Erythroblast (primary cell): Measurements from ENCODE around the gene LRRC56.

Experiments
- DNase-seq, 2 experiments: peaks; one replicate each; lab custom pipeline; 2025; lab: John Stamatoyannopoulos, UW
- GATA1 ChIP-seq: IDR thresholded peaks from 2 replicates; pipeline ENCODE4 v1.6.1; 2011; ENCODE audit warnings: low read depth, mild to moderate bottlenecking, control low read depth, low read length, moderate library complexity
- POLR2A ChIP-seq: IDR thresholded peaks from 2 replicates; pipeline ENCODE4 v1.6.1; 2011; ENCODE audit warnings: mild to moderate bottlenecking, low read length

LRRC56 gene

GRCh38 chr11:550021-550745 is 12.9 kb downstream of the LRRC56 start:
- DNase-seq, result no peak
- TF ChIP-seq GATA1 (no peak), POLR2A (no peak)

DNA sequence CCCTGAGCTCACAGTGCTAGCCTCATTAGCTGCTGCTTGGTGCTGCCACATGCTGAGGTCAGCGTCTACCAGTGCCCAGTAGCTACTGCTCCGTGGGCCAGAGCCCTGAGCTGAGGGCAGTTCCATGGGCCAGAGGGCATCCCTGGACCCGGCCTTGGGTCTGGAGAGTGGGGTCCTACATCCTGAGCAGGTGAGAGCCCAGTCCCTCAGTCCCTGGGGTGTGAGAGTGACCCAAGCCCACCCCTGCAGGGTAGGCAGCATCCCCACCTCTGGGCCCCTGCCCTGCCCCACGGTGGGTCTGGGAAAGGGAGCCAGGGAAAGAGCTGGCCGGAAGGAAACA is 13.4 kb downstream of the LRRC56 start:
- no peak for DNase-seq
- no peak for TF ChIP-seq GATA1
- no peak for TF ChIP-seq POLR2A

- no peak for TF ChIP-seq GATA1
- no peak for DNase-seq
Measured at GRCh38 chr11:551131-551530, 13.8 kb downstream of the LRRC56 start.

DNA sequence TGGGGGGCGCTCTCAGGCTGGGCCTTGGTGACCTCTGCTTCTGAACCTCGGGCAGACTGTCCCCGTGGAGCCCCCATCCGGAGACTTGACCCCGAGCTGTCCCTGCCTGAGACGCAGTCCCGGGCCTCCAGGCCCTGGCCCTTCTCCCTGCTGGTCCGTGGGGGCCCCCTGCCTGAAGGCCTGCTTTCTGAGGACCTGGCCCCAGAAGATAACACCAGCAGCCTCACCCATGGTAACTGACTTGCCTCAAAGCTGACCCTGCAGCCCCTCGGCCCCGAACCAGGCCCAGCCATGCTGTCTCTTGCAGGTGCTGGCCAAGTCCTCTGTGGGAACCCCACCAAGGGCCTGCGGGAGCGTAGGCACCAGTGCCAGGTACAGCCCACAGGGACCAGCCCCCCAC is 14.3 kb downstream of the LRRC56 start:
- TF ChIP-seq POLR2A, result no peak
- no peak for TF ChIP-seq GATA1
- peak; percentile 50 to 80 for DNase-seq

- DNase-seq, result no peak
- TF ChIP-seq POLR2A (no peak), GATA1 (no peak)
Measured at GRCh38 chr11:553083-553987, 16.0 kb downstream of the LRRC56 start.

DNA sequence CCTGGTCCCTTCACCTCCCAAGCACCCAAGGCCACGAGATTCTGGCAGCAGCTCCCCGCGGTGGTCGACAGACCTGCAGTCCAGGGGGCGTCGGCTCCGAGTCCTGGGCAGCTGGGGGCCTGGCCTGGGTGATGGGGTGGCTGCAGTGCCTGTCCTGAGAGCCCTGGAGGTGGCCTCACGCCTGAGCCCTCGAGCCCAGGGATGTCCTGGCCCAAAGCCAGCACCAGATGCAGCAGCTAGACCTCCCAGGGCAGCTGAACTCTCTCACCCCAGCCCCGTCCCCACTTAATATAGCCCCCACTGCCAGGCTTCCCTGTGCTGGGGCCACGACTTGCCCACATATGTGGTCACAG is 16.6 kb downstream of the LRRC56 start:
- no peak for DNase-seq
- TF ChIP-seq POLR2A, result no peak
- TF ChIP-seq GATA1, result no peak

DNA sequence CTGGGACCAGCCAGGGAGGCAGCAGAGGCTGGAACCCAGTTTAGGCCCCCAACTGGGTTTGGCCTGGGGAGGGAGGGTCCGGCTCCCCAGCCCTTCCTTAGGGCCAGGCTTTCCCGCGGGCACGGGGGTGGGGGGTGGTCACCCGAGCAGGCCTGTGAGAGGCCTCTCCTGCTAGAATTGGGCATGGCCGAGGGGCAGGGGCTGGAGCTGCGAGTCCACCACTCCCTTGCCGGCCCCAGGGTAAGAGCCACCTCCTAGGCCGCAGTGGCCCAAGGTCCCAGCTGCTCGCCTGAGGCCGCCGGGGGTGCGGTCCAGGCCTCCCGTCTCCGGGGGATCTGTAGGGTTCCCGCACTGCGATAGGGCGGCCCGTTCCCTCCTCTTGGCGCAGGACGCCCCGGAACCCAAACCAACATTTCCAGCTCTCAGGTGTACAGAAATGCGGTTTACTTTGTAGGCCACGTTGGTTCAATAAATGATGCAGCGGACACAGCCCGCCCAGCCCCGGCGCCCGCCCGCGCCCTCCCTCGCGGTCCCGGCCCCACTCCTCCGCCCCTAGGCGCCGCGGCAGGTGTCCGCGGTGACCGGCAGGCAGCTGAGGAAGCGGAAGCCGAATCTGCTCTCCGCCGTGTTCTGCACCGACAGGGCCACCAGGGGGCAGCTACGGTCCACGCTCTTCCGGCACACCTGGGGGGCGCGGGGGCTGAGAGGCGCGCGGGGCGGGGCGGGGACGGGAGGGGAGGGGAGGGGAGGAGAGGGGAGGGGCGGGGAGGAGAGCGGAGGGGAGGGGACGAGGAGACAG is 17.3 kb downstream of the LRRC56 start:
- peak; percentile 68 to 82 for DNase-seq
- TF ChIP-seq GATA1 (no peak), POLR2A (no peak)

DNA sequence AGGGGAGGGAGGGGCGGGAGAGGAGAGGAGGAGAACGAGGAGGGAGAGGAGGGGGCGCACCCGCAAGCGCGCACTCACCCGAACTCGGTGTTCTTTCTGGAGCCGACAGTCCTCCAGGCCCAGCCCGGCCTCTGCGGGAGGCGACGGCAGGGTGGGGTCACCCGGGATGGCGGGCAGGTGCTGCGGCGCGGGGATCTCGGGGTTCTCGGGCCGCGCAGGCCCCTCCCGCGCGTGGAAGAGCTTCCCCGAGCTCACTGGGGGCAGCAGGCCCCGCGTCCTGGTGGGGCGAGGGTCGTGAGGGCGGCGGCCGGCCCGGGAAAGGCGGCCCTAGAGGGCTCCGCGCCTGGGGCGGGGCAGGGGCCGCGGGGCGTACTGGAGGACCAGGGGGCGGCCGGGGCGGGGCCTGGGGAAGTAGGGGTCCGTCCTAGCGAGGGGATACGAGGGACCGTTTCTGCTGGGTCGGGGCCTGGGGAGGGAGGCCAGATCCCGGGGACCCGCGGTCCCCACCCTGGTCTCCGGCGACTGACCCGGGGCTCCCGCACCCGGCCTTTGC is 18.0 kb downstream of the LRRC56 start:
- TF ChIP-seq POLR2A (no peak), GATA1 (no peak)
- no peak for DNase-seq

GRCh38 chr11:555780-556661 is 18.7 kb downstream of the LRRC56 start:
- TF ChIP-seq POLR2A (no peak), GATA1 (no peak)
- peak; percentile 32 to 33 for DNase-seq

DNA sequence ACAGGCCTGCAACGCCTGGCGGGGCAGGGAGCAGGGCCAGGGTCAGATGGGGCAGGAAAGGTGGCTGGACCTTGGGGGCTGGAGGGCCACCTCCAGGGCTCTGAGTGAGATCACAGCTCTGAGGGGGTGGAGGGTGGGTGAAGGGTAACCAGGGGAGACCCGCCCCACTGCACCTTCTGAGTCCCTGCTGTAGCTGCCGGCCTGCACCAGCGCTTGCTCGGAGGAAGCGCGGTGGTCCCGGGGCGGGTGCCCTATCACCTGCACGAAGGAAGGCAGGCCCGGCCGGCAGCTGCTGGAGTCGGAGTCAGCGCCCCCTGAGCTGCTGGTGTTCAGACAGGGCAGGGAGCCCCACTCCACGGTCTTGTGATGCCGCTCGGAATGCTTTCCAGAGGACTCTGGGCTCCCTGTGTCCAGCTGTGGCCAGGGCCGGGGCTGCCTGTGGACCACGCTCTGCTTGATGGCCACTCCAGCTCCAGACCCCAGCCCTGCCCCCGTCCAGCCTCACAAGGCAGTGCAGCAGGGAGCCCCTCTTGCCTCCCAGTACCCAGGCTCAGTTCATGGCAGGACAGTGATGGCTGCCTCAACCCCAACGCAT is 19.4 kb downstream of the LRRC56 start:
- TF ChIP-seq POLR2A, result no peak
- TF ChIP-seq GATA1, result no peak
- no peak for DNase-seq

- DNase-seq, result no peak
- TF ChIP-seq POLR2A, result no peak
- no peak for TF ChIP-seq GATA1
Measured at GRCh38 chr11:557328-558132, 20.2 kb downstream of the LRRC56 start.
